ENCODE measurements around the gene NEO1.

The NEO1 gene

GRCh38 chr15:73146419-73146818 lies 94.2 kb downstream of the NEO1 start:
- no peak for DNase-seq (ENCODE audit: low read depth)
- TF ChIP-seq CTCF (IDR thresholded peaks at IDR 0.05; ENCODE audit: insufficient read depth, low read depth, low read length, missing control alignments), result no peak

GRCh38 chr15:73150831-73151230 lies 98.6 kb downstream of the NEO1 start:
- peak; percentile 31 for TF ChIP-seq CTCF (IDR thresholded peaks at IDR 0.05; ENCODE audit: insufficient read depth, low read depth, low read length, missing control alignments)
- H3K4me3 ChIP-seq (ENCODE audit: low read length), result no peak overlapping the region
- peak; percentile 86 for DNase-seq (ENCODE audit: low read depth)

More at GRCh38 chr15:73146419-73146818, 94.2 kb downstream of the NEO1 start:
- H3K4me3 ChIP-seq (ENCODE audit: low read length), result no peak overlapping the region

- no peak for DNase-seq (ENCODE audit: low read depth)
- TF ChIP-seq CTCF (IDR thresholded peaks at IDR 0.05; ENCODE audit: insufficient read depth, low read depth, low read length, missing control alignments), result no peak
Observed at GRCh38 chr15:73153024-73153423, 100.8 kb downstream of the NEO1 start.

GRCh38 chr15:73153447-73153846 lies 101.2 kb downstream of the NEO1 start:
- TF ChIP-seq CTCF (IDR thresholded peaks at IDR 0.05; ENCODE audit: insufficient read depth, low read depth, low read length, missing control alignments), result no peak
- DNase-seq (ENCODE audit: low read depth), result no peak
- H3K4me3 ChIP-seq (ENCODE audit: low read length), result no peak overlapping the region

More at GRCh38 chr15:73153024-73153423, 100.8 kb downstream of the NEO1 start:
- H3K4me3 ChIP-seq (ENCODE audit: low read length), result no peak overlapping the region

GRCh38 chr15:73156431-73157191 lies 104.3 kb downstream of the NEO1 start:
- no peak overlapping the region for H3K4me3 ChIP-seq (ENCODE audit: low read length)
- DNase-seq (ENCODE audit: low read depth), result no peak
- TF ChIP-seq CTCF (IDR thresholded peaks at IDR 0.05; ENCODE audit: insufficient read depth, low read depth, low read length, missing control alignments), result no peak

GRCh38 chr15:73161546-73161945 lies 109.3 kb downstream of the NEO1 start:
- DNase-seq (ENCODE audit: low read depth), result no peak
- no peak overlapping the region for H3K4me3 ChIP-seq (ENCODE audit: low read length)
- no peak for TF ChIP-seq CTCF (IDR thresholded peaks at IDR 0.05; ENCODE audit: insufficient read depth, low read depth, low read length, missing control alignments)

GRCh38 chr15:73165435-73165834 lies 113.2 kb downstream of the NEO1 start:
- H3K4me3 ChIP-seq (ENCODE audit: low read length), result no peak overlapping the region
- no peak for DNase-seq (ENCODE audit: low read depth)
- no peak for TF ChIP-seq CTCF (IDR thresholded peaks at IDR 0.05; ENCODE audit: insufficient read depth, low read depth, low read length, missing control alignments)

Data from epithelial cell of esophagus (primary cell).